ENCODE measurements around the gene HOXC6. TPM values are rescaled to one million over a fixed set of nuclear protein-coding genes. Genes with fewer than 3 reads are reported as not detected.

Gene HOXC6
- total and polyA plus RNA-seq, 2 donors (not counting 3 experiments of a cell fraction or from before 2014, with no cell fraction given): 0.58 to 0.72 TPM

GRCh38 chr12:54044425-54045103 is 16.3 kb downstream of the HOXC6 start:
- Histone ChIP-seq H3K9me3 (replicated peaks; ENCODE audit: control insufficient read depth, insufficient read depth, low read length) (no peaks in the 10 kb centered on the region), H3K79me2 (ENCODE audit: control insufficient read depth, insufficient read depth, low read length) (no peaks in the 10 kb centered on the region), H3K27me3 (ENCODE audit: control insufficient read depth in 2 of 2, insufficient read depth in 2 of 2, low read length in 2 of 2) (peaks cover 73 to 85% of the 10 kb centered on the region in 2 experiments), H3K4me3 (replicated peaks in 1 of 3; ENCODE audit: insufficient read depth in 1 of 3, low read depth in 1 of 3, low read length in 3 of 3) (no peak overlapping the region), H2AFZ (ENCODE audit: low read depth, low read length) (no peak overlapping the region), H3K9me1 (replicated peaks; ENCODE audit: control insufficient read depth, extremely low read depth, insufficient read depth, low read length) (no peaks in the 10 kb centered on the region), H3K36me3 (ENCODE audit: control insufficient read depth in 2 of 2, extremely low read depth in 1 of 2, insufficient read depth in 2 of 2, low read length in 2 of 2) (no peaks in the 10 kb centered on the region), H4K20me1 (replicated peaks; ENCODE audit: control insufficient read depth, extremely low read depth, insufficient read depth, low read length) (no peaks in the 10 kb centered on the region), H3K4me2 (ENCODE audit: insufficient read depth, low read length) (no peak overlapping the region), H3K4me1 (ENCODE audit: control insufficient read depth, extremely low read depth, insufficient read depth, low read length) (no peaks in the 10 kb centered on the region), H3K27ac (ENCODE audit: insufficient read depth, low read depth, low read length) (no peak overlapping the region), H3K9ac (replicated peaks; ENCODE audit: extremely low read depth, insufficient read depth, low read length) (no peak overlapping the region)
- FAIRE-seq (no peak), DNase-seq (ENCODE audit: low read depth, low spot score) (no peak)
- intact Hi-C loops (cut with micrococcal nuclease) (no loop called here), dilution Hi-C loops (cut with MboI; ENCODE audit: extremely low pct_ligation_motif_present, low sequenced_read_pairs) (no loop called here)
- ChIA-PET CTCF (interaction anchor here (0.6 to 1.1 kb wide), 3 partner anchors 10 to 17 kb away, joined by 3 to 4 read pairs (median 4); partner anchors contain the start of gene HOXC4), POLR2A (no interaction called here)
- BruUV-seq (replicated peaks): no TSS peak
- TF ChIP-seq JUN (IDR thresholded peaks at IDR 0.05; ENCODE audit: borderline replicate concordance, insufficient read depth, insufficient read length, low read depth) (no peak), POLR2A (IDR thresholded peaks at IDR 0.05; ENCODE audit: low read depth, low read length) (no peak), EZH2 (IDR thresholded peaks at IDR 0.05; ENCODE audit: borderline replicate concordance, low read depth, low read length, severe bottlenecking) (no peak), GATA2 (IDR thresholded peaks at IDR 0.05; ENCODE audit: insufficient read depth, insufficient read length, low read depth, low read length) (no peak), MYC (IDR thresholded peaks at IDR 0.05; ENCODE audit: low read depth, low read length) (no peak)
- TF ChIP-seq, protein P1, sequence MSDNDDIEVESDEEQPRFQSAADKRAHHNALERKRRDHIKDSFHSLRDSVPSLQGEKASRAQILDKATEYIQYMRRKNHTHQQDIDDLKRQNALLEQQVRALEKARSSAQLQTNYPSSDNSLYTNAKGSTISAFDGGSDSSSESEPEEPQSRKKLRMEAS (IDR thresholded peaks at IDR 0.05; ENCODE audit: insufficient read depth, insufficient read length): no peak
- TF ChIP-seq, protein P2, sequence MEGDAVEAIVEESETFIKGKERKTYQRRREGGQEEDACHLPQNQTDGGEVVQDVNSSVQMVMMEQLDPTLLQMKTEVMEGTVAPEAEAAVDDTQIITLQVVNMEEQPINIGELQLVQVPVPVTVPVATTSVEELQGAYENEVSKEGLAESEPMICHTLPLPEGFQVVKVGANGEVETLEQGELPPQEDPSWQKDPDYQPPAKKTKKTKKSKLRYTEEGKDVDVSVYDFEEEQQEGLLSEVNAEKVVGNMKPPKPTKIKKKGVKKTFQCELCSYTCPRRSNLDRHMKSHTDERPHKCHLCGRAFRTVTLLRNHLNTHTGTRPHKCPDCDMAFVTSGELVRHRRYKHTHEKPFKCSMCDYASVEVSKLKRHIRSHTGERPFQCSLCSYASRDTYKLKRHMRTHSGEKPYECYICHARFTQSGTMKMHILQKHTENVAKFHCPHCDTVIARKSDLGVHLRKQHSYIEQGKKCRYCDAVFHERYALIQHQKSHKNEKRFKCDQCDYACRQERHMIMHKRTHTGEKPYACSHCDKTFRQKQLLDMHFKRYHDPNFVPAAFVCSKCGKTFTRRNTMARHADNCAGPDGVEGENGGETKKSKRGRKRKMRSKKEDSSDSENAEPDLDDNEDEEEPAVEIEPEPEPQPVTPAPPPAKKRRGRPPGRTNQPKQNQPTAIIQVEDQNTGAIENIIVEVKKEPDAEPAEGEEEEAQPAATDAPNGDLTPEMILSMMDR (IDR thresholded peaks at IDR 0.05; ENCODE audit: extremely low read depth in 1 of 2, insufficient read depth in 1 of 2, low read depth in 1 of 2, low read length in 2 of 2): no peak
